Measurements from ENCODE around the gene ERVH48-1.
"Not testable (repeated sequence)": the region's sequence is repeated elsewhere in the genome, so short reads cannot be mapped to it uniquely, and the experiment has no call there.

DNA sequence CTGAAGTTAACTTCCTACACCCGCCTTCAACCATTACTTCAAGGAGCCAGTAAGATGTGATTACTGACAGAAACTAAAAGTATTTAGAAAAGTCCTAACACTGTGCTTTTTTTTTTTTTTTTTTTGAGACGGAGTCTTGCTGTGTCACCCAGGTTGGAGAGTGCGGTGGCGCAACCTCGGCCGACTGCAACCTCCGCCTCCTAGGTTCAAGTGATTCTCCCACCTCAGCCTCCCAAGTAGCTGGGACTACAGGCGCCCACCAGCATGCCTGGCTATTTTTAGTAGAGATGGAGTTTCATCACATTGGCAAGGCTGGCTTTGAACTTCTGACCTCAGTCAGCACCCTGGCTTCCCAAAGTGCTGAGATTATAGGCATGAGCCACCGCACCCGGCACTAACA is 49.6 kb downstream of the ERVH48-1 start:
- not testable (repeated sequence) for TF ChIP-seq POLR2A (IDR thresholded peaks at IDR 0.05; ENCODE audit: low read depth); CTCF (IDR thresholded peaks at IDR 0.05); EP300 (IDR thresholded peaks at IDR 0.05); POLR2AphosphoS5 (IDR thresholded peaks at IDR 0.05)
